HCT116 (cell line): ENCODE data around the gene RNASEL.

ENCODE experiments used
- CEBPB ChIP-seq: IDR thresholded peaks from 2 replicates; pipeline ENCODE4 v1.6.1; 2012; ENCODE audit warnings: low read depth
- EZH2 ChIP-seq: fragments of 200-600 bp; sonication (generic); IDR thresholded peaks from 2 replicates; pipeline ENCODE4 v1.6.1; 2017; ENCODE audit warnings: antibody characterized with exemption, mixed run types
- EZH2phosphoT487 ChIP-seq: fragments of 200-600 bp; IDR thresholded peaks from 2 replicates; pipeline ENCODE4 v1.6.1; 2018; ENCODE audit warnings: antibody characterized with exemption, borderline replicate concordance
- POLR2AphosphoS5 ChIP-seq: IDR thresholded peaks from 2 replicates; pipeline ENCODE4 v1.6.1; 2011; ENCODE audit warnings: mild to moderate bottlenecking, low read depth, low read length, moderate library complexity
- TF ChIP-seq, protein P1 (sequence below), 3 experiments: fragments of 200-600 bp in 1 of 3; sonication (generic) in 1 of 3; IDR thresholded peaks in 2 of 3; conservative IDR thresholded peaks in 1 of 3; 2 replicates each; pipeline ENCODE4 v1.5.1; 2012 to 2017; ENCODE audit warnings: low read depth in 2 of 3, low read length in 2 of 3, antibody characterized with exemption in 1 of 3, borderline replicate concordance in 1 of 3, control low read depth in 1 of 3, mild to moderate bottlenecking in 1 of 3, mixed read lengths in 1 of 3, mixed run types in 1 of 3, moderate library complexity in 1 of 3; ENCODE audit not compliant: insufficient read depth in 1 of 3
- TF ChIP-seq, protein P2 (sequence below): IDR thresholded peaks from 2 replicates; pipeline ENCODE4 v1.6.1; 2012
- TF ChIP-seq, protein P3 (sequence below): IDR thresholded peaks from 2 replicates; pipeline ENCODE4 v1.6.1; 2012

DNA sequence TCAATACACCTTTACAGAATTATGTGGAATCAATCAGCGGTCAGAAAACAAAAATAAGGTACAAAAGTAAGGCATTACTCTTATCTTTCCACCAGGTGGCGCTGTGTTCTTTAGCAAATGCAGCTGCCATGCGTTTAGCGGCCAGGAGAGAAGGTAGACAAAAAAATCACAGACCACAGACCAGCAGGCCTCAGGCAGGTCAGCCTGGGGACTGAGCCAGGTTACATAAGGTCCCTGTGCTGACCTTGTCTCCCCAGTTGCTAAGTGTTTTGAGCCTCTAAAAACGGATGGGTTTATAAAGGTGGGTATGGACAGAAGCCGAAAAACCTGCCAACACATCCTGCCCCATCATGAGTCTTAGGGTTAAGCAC lies 12.3 kb upstream of the RNASEL start:
- TF ChIP-seq, protein P1, sequence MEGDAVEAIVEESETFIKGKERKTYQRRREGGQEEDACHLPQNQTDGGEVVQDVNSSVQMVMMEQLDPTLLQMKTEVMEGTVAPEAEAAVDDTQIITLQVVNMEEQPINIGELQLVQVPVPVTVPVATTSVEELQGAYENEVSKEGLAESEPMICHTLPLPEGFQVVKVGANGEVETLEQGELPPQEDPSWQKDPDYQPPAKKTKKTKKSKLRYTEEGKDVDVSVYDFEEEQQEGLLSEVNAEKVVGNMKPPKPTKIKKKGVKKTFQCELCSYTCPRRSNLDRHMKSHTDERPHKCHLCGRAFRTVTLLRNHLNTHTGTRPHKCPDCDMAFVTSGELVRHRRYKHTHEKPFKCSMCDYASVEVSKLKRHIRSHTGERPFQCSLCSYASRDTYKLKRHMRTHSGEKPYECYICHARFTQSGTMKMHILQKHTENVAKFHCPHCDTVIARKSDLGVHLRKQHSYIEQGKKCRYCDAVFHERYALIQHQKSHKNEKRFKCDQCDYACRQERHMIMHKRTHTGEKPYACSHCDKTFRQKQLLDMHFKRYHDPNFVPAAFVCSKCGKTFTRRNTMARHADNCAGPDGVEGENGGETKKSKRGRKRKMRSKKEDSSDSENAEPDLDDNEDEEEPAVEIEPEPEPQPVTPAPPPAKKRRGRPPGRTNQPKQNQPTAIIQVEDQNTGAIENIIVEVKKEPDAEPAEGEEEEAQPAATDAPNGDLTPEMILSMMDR (IDR thresholded peaks at IDR 0.05 in 2 of 3, conservative IDR thresholded peaks at IDR 0.05 in 1 of 3; ENCODE audit: borderline replicate concordance in 1 of 3, insufficient read depth in 1 of 3, low read depth in 2 of 3, low read length in 2 of 3) = peak; percentile 66 to 88 (median 85)
- TF ChIP-seq, protein P2, sequence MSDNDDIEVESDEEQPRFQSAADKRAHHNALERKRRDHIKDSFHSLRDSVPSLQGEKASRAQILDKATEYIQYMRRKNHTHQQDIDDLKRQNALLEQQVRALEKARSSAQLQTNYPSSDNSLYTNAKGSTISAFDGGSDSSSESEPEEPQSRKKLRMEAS = no peak
- TF ChIP-seq CEBPB (no peak), EZH2 (no peak), EZH2phosphoT487 (no peak), POLR2AphosphoS5 (no peak)
- TF ChIP-seq, protein P3, sequence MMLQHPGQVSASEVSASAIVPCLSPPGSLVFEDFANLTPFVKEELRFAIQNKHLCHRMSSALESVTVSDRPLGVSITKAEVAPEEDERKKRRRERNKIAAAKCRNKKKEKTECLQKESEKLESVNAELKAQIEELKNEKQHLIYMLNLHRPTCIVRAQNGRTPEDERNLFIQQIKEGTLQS = no peak
